HG02884 (cell line): ENCODE measurements around the gene CD72.

Source experiments
- ATAC-seq: cut with Tn5 transposase; IDR thresholded peaks from one replicate; pipeline ENCODE4 v1.9.1; 2021; ENCODE audit warnings: mild to moderate bottlenecking, moderate library complexity; ENCODE audit not compliant: unreplicated experiment

CD72 gene

DNA sequence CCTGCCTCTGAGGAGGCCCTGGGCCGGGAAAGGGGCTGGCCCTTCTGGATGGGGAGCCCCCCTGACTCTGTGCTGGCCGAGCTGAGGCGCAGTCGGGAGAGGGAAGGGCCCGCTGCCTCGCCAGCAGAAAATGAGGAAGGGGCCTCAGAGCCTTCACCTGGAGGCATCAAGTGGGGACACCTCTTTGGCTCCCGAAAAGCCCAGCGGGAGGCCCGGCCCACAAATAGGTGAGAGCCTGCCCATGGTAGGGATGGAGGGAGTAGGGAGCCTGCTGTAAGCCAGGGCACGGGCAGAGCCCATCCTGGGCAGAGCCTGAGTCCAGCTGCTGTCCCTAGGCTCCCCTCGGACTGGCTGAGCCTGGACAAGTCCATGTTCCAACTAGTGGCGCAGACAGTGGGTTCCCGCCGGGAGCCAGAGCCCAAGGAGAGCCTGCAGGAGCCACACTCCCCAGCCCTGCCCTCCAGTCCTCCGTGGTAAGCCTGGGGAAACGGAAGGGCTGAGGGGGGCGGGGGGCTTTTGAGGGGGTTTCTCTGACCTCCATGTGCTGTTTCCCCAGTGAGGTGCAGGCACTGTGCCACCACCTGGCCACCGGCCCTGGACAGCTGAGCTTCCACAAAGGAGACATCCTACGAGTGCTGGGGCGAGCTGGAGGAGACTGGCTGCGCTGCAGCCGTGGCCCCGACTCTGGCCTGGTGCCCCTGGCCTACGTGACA lies 57.4 kb downstream of the CD72 start:
- no peak for ATAC-seq
